Activated CD4-positive, alpha-beta T cell treated with anti-CD3 and anti-CD28 coated beads, Interleukin-10, Interleukin-2, amounts not matched to agents 100 ng/mL and 50 ng/mL, durations not matched to agents 16 hours and 8 hours (primary cell): Measurements from ENCODE around the gene TMEM63A.
"Not testable (repeated sequence)": the region's sequence is repeated elsewhere in the genome, so short reads cannot be mapped to it uniquely, and the experiment has no call there.

Experiments used
- DNase-seq: peaks from one replicate; pipeline ENCODE4 v3.0.0-alpha.2; 2020

TMEM63A gene

GRCh38 chr1:225908013-225908640, 25.9 kb upstream of the TMEM63A start:
- no peak for DNase-seq

- DNase-seq, result no peak
Observed at GRCh38 chr1:225907341-225907740, 25.2 kb upstream of the TMEM63A start.

- DNase-seq, result no peak
Observed at GRCh38 chr1:225906467-225906866, 24.3 kb upstream of the TMEM63A start.

- no peak for DNase-seq
Observed at GRCh38 chr1:225903623-225904022, 21.4 kb upstream of the TMEM63A start.

- DNase-seq, result no peak
Observed at GRCh38 chr1:225899044-225899925, 17.1 kb upstream of the TMEM63A start.

- no peak for DNase-seq
Observed at GRCh38 chr1:225897595-225898514, 15.7 kb upstream of the TMEM63A start.

- peak; percentile 92 for DNase-seq
Observed at GRCh38 chr1:225896937-225897549, 14.9 kb upstream of the TMEM63A start.

- DNase-seq, result no peak
Observed at GRCh38 chr1:225896494-225896893, 14.3 kb upstream of the TMEM63A start.

GRCh38 chr1:225892307-225892706, 10.1 kb upstream of the TMEM63A start:
- DNase-seq, result no peak

- DNase-seq, result no peak
Observed at GRCh38 chr1:225891229-225891972, 9.2 kb upstream of the TMEM63A start.

GRCh38 chr1:225890346-225891228, 8.4 kb upstream of the TMEM63A start:
- DNase-seq, result no peak

GRCh38 chr1:225889743-225890142, 7.6 kb upstream of the TMEM63A start:
- no peak for DNase-seq

GRCh38 chr1:225888898-225889601, 6.9 kb upstream of the TMEM63A start, which contains the start of gene LEFTY1:
LEFTY1 (minus strand) TSS chr1:225889146; CDS start chr1:225889066, 80 bp downstream.
- DNase-seq, result no peak

GRCh38 chr1:225888289-225888897, 6.2 kb upstream of the TMEM63A start:
- DNase-seq, result no peak

- DNase-seq, result not testable (repeated sequence)
Observed at GRCh38 chr1:225887554-225888288, 5.5 kb upstream of the TMEM63A start.

- DNase-seq, result no peak
Observed at GRCh38 chr1:225887030-225887314, 4.8 kb upstream of the TMEM63A start.

GRCh38 chr1:225886159-225887029, 4.2 kb upstream of the TMEM63A start:
- DNase-seq, result no peak

GRCh38 chr1:225885336-225885735, 3.2 kb upstream of the TMEM63A start:
- no peak for DNase-seq
